ENCODE measurements around the gene CAVIN4. TPM values are rescaled to one million over a fixed set of nuclear protein-coding genes. Genes with fewer than 3 reads are reported as not detected.

CAVIN4 gene
- total and polyA plus RNA-seq, 2 experiments from 2014 or later, result 3.0 to 6.0 TPM

DNA sequence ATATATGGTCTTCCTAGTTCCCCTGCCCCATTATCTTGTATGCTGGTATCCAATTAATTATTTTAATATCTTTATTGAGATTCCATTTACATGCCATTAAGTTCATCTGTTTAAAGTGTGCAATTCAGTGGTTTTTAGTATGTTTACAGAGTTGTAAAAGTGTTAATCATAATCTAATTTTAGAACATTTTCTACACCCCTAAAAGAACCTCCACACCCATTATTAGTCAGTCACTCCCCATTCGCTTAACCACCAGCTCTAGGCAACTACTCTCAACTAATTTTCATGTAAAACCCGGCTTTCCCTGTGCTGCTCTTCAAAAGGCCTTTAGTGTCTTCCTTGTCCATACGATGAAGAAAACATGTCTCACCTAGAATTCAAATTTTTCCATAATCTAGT, 20.8 kb upstream of the CAVIN4 start:
- H3K9me3 Mint-ChIP-seq, result no peaks in the 10 kb centered on the region
- Histone ChIP-seq H3K79me2 (replicated peaks; ENCODE audit: insufficient read depth) (no peaks in the 10 kb centered on the region), H3K27me3 (ENCODE audit: insufficient read depth) (no peaks in the 10 kb centered on the region), H3K4me1 (ENCODE audit: insufficient read depth) (no peaks in the 10 kb centered on the region), H3K27ac (ENCODE audit: low read depth) (no peak overlapping the region), H2AFZ (no peak overlapping the region), H3F3A (replicated peaks; ENCODE audit: low read depth) (no peaks in the 10 kb centered on the region), H3K4me3 (no peak overlapping the region), H4K20me1 (replicated peaks; ENCODE audit: insufficient read depth) (peaks cover under 1% of the 10 kb centered on the region; the same call in 1 of the 2 replicates), H3K9me2 (ENCODE audit: insufficient read depth) (no peaks in the 10 kb centered on the region), H3K36me3 (ENCODE audit: insufficient read depth) (peaks cover 15% of the 10 kb centered on the region; the same call in 1 of the 2 replicates), H3K4me2 (no peak overlapping the region)
- H3K27me3 Mint-ChIP-seq (ENCODE audit: insufficient read depth, low read depth, poor library complexity), result no peaks in the 10 kb centered on the region
- ATAC-seq (no peak), DNase-seq (ENCODE audit: low spot score) (no peak)
- no peaks in the 10 kb centered on the region for H3K4me1 Mint-ChIP-seq
- TF ChIP-seq EZH2 (IDR thresholded peaks at IDR 0.05; ENCODE audit: low read depth, unreplicated experiment) (no peak), ZNF331 (CRISPR knock-in tag; IDR thresholded peaks at IDR 0.05; ENCODE audit: low read depth) (no peak), POLR2AphosphoS5 (IDR thresholded peaks at IDR 0.05; ENCODE audit: low read depth) (no peak), STAT1 (IDR thresholded peaks at IDR 0.05; ENCODE audit: unreplicated experiment) (no peak), NANOG (IDR thresholded peaks at IDR 0.05; ENCODE audit: borderline replicate concordance) (no peak), ZNF114 (CRISPR knock-in tag; IDR thresholded peaks at IDR 0.05) (no peak)
- TF ChIP-seq, protein P1, sequence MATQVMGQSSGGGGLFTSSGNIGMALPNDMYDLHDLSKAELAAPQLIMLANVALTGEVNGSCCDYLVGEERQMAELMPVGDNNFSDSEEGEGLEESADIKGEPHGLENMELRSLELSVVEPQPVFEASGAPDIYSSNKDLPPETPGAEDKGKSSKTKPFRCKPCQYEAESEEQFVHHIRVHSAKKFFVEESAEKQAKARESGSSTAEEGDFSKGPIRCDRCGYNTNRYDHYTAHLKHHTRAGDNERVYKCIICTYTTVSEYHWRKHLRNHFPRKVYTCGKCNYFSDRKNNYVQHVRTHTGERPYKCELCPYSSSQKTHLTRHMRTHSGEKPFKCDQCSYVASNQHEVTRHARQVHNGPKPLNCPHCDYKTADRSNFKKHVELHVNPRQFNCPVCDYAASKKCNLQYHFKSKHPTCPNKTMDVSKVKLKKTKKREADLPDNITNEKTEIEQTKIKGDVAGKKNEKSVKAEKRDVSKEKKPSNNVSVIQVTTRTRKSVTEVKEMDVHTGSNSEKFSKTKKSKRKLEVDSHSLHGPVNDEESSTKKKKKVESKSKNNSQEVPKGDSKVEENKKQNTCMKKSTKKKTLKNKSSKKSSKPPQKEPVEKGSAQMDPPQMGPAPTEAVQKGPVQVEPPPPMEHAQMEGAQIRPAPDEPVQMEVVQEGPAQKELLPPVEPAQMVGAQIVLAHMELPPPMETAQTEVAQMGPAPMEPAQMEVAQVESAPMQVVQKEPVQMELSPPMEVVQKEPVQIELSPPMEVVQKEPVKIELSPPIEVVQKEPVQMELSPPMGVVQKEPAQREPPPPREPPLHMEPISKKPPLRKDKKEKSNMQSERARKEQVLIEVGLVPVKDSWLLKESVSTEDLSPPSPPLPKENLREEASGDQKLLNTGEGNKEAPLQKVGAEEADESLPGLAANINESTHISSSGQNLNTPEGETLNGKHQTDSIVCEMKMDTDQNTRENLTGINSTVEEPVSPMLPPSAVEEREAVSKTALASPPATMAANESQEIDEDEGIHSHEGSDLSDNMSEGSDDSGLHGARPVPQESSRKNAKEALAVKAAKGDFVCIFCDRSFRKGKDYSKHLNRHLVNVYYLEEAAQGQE (IDR thresholded peaks at IDR 0.05; ENCODE audit: unreplicated experiment), result no peak
- H3K36me3 Mint-ChIP-seq (ENCODE audit: low read depth), result peaks cover 18% of the 10 kb centered on the region
- no peak overlapping the region for H3K4me3 Mint-ChIP-seq
- H3K27ac Mint-ChIP-seq, result no peak overlapping the region

DNA sequence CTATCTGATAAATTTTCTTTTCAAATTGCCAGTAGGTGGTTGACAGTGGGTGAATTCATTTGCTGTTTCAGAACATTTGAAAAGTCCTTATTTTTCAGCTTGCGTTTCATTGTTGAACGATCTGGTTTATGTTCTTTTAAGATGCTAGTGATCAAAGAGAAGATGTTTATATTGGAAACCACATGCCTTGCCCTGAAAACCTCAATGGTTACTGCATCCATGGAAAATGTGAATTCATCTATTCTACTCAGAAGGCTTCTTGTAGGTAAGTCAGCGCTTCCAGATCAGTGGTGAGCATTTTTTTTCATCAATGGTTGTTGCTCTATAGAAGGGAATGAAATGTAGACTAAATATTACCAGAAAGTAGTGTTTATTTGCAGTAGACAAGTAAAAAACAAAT, 16.6 kb upstream of the CAVIN4 start:
- Histone ChIP-seq H3K4me2 (no peak overlapping the region), H3K27ac (ENCODE audit: low read depth) (no peak overlapping the region), H3K4me1 (ENCODE audit: insufficient read depth) (no peaks in the 10 kb centered on the region), H4K20me1 (replicated peaks; ENCODE audit: insufficient read depth) (peaks cover 15% of the 10 kb centered on the region; the same call in 1 of the 2 replicates), H3K4me3 (no peak overlapping the region), H3K27me3 (ENCODE audit: insufficient read depth) (no peaks in the 10 kb centered on the region), H3K36me3 (ENCODE audit: insufficient read depth) (peaks cover 11% of the 10 kb centered on the region; the same call in 1 of the 2 replicates), H2AFZ (no peak overlapping the region), H3K9me2 (ENCODE audit: insufficient read depth) (no peaks in the 10 kb centered on the region), H3F3A (replicated peaks; ENCODE audit: low read depth) (0 out of 2 replicates have a peak, but pooled peaks cover 3% of the 10 kb centered on the region), H3K79me2 (replicated peaks; ENCODE audit: insufficient read depth) (no peaks in the 10 kb centered on the region)
- Mint-ChIP-seq H3K27ac (no peak overlapping the region), H3K27me3 (ENCODE audit: insufficient read depth, low read depth, poor library complexity) (no peaks in the 10 kb centered on the region), H3K4me3 (no peak overlapping the region), H3K36me3 (ENCODE audit: low read depth) (peaks cover 15% of the 10 kb centered on the region), H3K9me3 (no peaks in the 10 kb centered on the region), H3K4me1 (no peaks in the 10 kb centered on the region)
- ATAC-seq, result no peak
- DNase-seq (ENCODE audit: low spot score), result no peak
- TF ChIP-seq, protein P2, sequence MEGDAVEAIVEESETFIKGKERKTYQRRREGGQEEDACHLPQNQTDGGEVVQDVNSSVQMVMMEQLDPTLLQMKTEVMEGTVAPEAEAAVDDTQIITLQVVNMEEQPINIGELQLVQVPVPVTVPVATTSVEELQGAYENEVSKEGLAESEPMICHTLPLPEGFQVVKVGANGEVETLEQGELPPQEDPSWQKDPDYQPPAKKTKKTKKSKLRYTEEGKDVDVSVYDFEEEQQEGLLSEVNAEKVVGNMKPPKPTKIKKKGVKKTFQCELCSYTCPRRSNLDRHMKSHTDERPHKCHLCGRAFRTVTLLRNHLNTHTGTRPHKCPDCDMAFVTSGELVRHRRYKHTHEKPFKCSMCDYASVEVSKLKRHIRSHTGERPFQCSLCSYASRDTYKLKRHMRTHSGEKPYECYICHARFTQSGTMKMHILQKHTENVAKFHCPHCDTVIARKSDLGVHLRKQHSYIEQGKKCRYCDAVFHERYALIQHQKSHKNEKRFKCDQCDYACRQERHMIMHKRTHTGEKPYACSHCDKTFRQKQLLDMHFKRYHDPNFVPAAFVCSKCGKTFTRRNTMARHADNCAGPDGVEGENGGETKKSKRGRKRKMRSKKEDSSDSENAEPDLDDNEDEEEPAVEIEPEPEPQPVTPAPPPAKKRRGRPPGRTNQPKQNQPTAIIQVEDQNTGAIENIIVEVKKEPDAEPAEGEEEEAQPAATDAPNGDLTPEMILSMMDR (conservative IDR thresholded peaks at IDR 0.05; ENCODE audit: low read depth in 2 of 2), result no peak
- no peak for TF ChIP-seq STAT1 (IDR thresholded peaks at IDR 0.05; ENCODE audit: unreplicated experiment)
- TF ChIP-seq, protein P3, sequence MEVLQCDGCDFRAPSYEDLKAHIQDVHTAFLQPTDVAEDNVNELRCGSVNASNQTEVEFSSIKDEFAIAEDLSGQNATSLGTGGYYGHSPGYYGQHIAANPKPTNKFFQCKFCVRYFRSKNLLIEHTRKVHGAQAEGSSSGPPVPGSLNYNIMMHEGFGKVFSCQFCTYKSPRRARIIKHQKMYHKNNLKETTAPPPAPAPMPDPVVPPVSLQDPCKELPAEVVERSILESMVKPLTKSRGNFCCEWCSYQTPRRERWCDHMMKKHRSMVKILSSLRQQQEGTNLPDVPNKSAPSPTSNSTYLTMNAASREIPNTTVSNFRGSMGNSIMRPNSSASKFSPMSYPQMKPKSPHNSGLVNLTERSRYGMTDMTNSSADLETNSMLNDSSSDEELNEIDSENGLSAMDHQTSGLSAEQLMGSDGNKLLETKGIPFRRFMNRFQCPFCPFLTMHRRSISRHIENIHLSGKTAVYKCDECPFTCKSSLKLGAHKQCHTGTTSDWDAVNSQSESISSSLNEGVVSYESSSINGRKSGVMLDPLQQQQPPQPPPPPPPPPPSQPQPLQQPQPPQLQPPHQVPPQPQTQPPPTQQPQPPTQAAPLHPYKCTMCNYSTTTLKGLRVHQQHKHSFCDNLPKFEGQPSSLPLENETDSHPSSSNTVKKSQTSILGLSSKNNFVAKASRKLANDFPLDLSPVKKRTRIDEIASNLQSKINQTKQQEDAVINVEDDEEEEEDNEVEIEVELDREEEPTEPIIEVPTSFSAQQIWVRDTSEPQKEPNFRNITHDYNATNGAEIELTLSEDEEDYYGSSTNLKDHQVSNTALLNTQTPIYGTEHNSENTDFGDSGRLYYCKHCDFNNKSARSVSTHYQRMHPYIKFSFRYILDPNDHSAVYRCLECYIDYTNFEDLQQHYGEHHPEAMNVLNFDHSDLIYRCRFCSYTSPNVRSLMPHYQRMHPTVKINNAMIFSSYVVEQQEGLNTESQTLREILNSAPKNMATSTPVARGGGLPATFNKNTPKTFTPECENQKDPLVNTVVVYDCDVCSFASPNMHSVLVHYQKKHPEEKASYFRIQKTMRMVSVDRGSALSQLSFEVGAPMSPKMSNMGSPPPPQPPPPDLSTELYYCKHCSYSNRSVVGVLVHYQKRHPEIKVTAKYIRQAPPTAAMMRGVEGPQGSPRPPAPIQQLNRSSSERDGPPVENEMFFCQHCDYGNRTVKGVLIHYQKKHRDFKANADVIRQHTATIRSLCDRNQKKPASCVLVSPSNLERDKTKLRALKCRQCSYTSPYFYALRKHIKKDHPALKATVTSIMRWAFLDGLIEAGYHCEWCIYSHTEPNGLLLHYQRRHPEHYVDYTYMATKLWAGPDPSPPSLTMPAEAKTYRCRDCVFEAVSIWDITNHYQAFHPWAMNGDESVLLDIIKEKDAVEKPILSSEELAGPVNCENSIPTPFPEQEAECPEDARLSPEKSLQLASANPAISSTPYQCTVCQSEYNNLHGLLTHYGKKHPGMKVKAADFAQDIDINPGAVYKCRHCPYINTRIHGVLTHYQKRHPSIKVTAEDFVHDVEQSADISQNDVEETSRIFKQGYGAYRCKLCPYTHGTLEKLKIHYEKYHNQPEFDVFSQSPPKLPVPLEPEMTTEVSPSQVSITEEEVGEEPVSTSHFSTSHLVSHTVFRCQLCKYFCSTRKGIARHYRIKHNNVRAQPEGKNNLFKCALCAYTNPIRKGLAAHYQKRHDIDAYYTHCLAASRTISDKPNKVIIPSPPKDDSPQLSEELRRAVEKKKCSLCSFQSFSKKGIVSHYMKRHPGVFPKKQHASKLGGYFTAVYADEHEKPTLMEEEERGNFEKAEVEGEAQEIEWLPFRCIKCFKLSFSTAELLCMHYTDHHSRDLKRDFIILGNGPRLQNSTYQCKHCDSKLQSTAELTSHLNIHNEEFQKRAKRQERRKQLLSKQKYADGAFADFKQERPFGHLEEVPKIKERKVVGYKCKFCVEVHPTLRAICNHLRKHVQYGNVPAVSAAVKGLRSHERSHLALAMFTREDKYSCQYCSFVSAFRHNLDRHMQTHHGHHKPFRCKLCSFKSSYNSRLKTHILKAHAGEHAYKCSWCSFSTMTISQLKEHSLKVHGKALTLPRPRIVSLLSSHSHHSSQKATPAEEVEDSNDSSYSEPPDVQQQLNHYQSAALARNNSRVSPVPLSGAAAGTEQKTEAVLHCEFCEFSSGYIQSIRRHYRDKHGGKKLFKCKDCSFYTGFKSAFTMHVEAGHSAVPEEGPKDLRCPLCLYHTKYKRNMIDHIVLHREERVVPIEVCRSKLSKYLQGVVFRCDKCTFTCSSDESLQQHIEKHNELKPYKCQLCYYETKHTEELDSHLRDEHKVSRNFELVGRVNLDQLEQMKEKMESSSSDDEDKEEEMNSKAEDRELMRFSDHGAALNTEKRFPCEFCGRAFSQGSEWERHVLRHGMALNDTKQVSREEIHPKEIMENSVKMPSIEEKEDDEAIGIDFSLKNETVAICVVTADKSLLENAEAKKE (CRISPR knock-in tag; IDR thresholded peaks at IDR 0.05), result no peak
- TF ChIP-seq EZH2 (IDR thresholded peaks at IDR 0.05; ENCODE audit: low read depth, unreplicated experiment), result no peak
